H1 (cell line): ENCODE results near the gene ASIP. TPM values are rescaled to one million over a fixed set of nuclear protein-coding genes. Genes with fewer than 3 reads are reported as not detected.

ENCODE experiments used
- CTCF ChIA-PET: fragments of 300-600 bp; sonication (Branson Sonifier 250); formaldehyde crosslinking; loops from one replicate; lab custom pipeline; 2021; ENCODE audit not compliant: partially characterized antibody; lab: Charles Lee
- POLR2A ChIA-PET: fragments of 300-600 bp; sonication (Branson Sonifier 250); formaldehyde crosslinking; loops from one replicate; lab custom pipeline; 2021; ENCODE audit warnings: inconsistent platforms; ENCODE audit not compliant: partially characterized antibody; lab: Charles Lee
- DNase-seq, 2 experiments: peaks; one replicate each; pipeline versions ENCODE4 v3.0.0 to v3.0.0-alpha.2; 2010 to 2022; ENCODE audit warnings: low spot score in 2 of 2, low read depth in 1 of 2, mixed read lengths in 1 of 2
- FAIRE-seq: peaks from 2 replicates; lab custom pipeline; 2011; peaks lifted over from hg19 to GRCh38; lab: Jason Lieb, UNC
- H2AFZ ChIP-seq: 2 replicates; pipeline ENCODE4 v1.8.1; 2012; ENCODE audit warnings: low read length, inconsistent platforms
- H2AK5ac ChIP-seq: 2 replicates; pipeline ENCODE4 v1.6.1; 2013; ENCODE audit warnings: low read depth, low read length
- H2BK120ac ChIP-seq: replicated peaks from 2 replicates; pipeline ENCODE3; 2013; ENCODE audit warnings: low read depth, low read length, inconsistent platforms
- H2BK12ac ChIP-seq: 2 replicates; pipeline ENCODE4 v1.6.1; 2013; ENCODE audit warnings: low read depth, low read length
- H2BK15ac ChIP-seq: 2 replicates; pipeline ENCODE4 v1.6.1; 2013; ENCODE audit warnings: low read length
- H2BK20ac ChIP-seq: 2 replicates; pipeline ENCODE4 v1.6.1; 2013; ENCODE audit warnings: low read length
- H2BK5ac ChIP-seq: 2 replicates; pipeline ENCODE4 v1.6.1; 2013; ENCODE audit warnings: low read depth, low read length
- H3K14ac ChIP-seq: 2 replicates; pipeline ENCODE4 v1.6.1; 2013; ENCODE audit warnings: inconsistent platforms; ENCODE audit not compliant: insufficient read length
- H3K18ac ChIP-seq: 2 replicates; pipeline ENCODE4 v1.6.1; 2013; ENCODE audit warnings: low read length; ENCODE audit errors: extremely low read depth
- H3K23ac ChIP-seq: 2 replicates; pipeline ENCODE4 v1.6.1; 2013; ENCODE audit warnings: inconsistent platforms; ENCODE audit not compliant: insufficient read length
- H3K23me2 ChIP-seq: 2 replicates; pipeline ENCODE4 v1.6.1; 2013; ENCODE audit warnings: low read depth, low read length
- H3K27ac ChIP-seq: 2 replicates; pipeline ENCODE4 v1.6.1; 2011; ENCODE audit warnings: low read depth, low read length, inconsistent platforms
- H3K27me3 ChIP-seq, 4 experiments: replicated peaks in 1 of 4; 1 replicate in 1 of 4; 2 replicates in 3 of 4; pipeline versions ENCODE4 v1.6.1 to v1.8.1; 2011 to 2013; ENCODE audit warnings: low read length in 3 of 4, mild to moderate bottlenecking in 3 of 4, inconsistent platforms in 2 of 4, mixed read lengths in 2 of 4, moderate library complexity in 1 of 4; ENCODE audit not compliant: control insufficient read depth in 3 of 4, insufficient read depth in 3 of 4; ENCODE audit errors: extremely low read depth in 1 of 4
- H3K36me3 ChIP-seq, 4 experiments: 2 replicates each; pipeline versions ENCODE4 v1.6.1 to v1.8.1; 2011 to 2013; ENCODE audit warnings: mild to moderate bottlenecking in 4 of 4, low read length in 3 of 4, moderate library complexity in 2 of 4, control low read depth in 1 of 4, inconsistent platforms in 1 of 4; ENCODE audit not compliant: insufficient read depth in 4 of 4, control insufficient read depth in 2 of 4
- H3K4ac ChIP-seq: replicated peaks from 2 replicates; pipeline ENCODE3; 2013; ENCODE audit warnings: low read length, low read depth, mixed read lengths, inconsistent platforms; ENCODE audit not compliant: insufficient read length
- H3K4me1 ChIP-seq, 4 experiments: replicated peaks in 1 of 4; 1 replicate in 1 of 4; 2 replicates in 3 of 4; pipeline versions ENCODE4 v1.6.1 to v1.8.1; 2011 to 2013; ENCODE audit warnings: low read length in 3 of 4, inconsistent platforms in 2 of 4, mixed read lengths in 1 of 4; ENCODE audit not compliant: insufficient read depth in 4 of 4, control insufficient read depth in 3 of 4
- H3K4me2 ChIP-seq, 2 experiments: 2 replicates each; pipeline versions ENCODE4 v1.6.1 to v1.8.1; 2011 to 2013; ENCODE audit warnings: low read depth in 2 of 2, low read length in 2 of 2, control low read depth in 1 of 2, inconsistent platforms in 1 of 2, mild to moderate bottlenecking in 1 of 2; ENCODE audit not compliant: insufficient read depth in 1 of 2
- H3K4me3 ChIP-seq, 4 experiments: fragments of 200-600, 300-600 bp in 1 of 4; sonication (generic), shearing (Covaris generic), sonication (Bioruptor Twin) in 1 of 4; 2 replicates each; pipeline versions ENCODE4 v1.5.1 to v1.8.1; 2011 to 2016; ENCODE audit warnings: low read length in 4 of 4, low read depth in 3 of 4, control low read depth in 2 of 4, inconsistent platforms in 2 of 4, mild to moderate bottlenecking in 2 of 4, mixed read lengths in 1 of 4, moderate library complexity in 1 of 4; ENCODE audit not compliant: insufficient read depth in 2 of 4; ENCODE audit errors: extremely low read depth in 1 of 4
- H3K56ac ChIP-seq: replicated peaks from 2 replicates; pipeline ENCODE3; 2013; ENCODE audit warnings: low read depth, mild to moderate bottlenecking, mixed read lengths, low read length, inconsistent platforms; ENCODE audit not compliant: insufficient read length
- H3K79me1 ChIP-seq: 2 replicates; pipeline ENCODE4 v1.6.1; 2013; ENCODE audit warnings: low read depth, low read length, control low read depth
- H3K79me2 ChIP-seq, 2 experiments: 2 replicates each; pipeline versions ENCODE4 v1.6.1 to v1.8.1; 2012 to 2013; ENCODE audit warnings: low read length in 2 of 2, mild to moderate bottlenecking in 2 of 2, inconsistent platforms in 1 of 2; ENCODE audit not compliant: insufficient read depth in 2 of 2, control insufficient read depth in 1 of 2
- H3K9ac ChIP-seq, 4 experiments: replicated peaks in 1 of 4; 1 replicate in 1 of 4; 2 replicates in 3 of 4; pipeline versions ENCODE4 v1.6.1 to v1.8.1; 2011 to 2013; ENCODE audit warnings: low read depth in 3 of 4, low read length in 3 of 4, control low read depth in 2 of 4, mild to moderate bottlenecking in 2 of 4, moderate library complexity in 2 of 4, inconsistent platforms in 1 of 4; ENCODE audit errors: extremely low read depth in 1 of 4
- H3K9me3 ChIP-seq, 2 experiments: 2 replicates each; pipeline versions ENCODE4 v1.6.1 to v1.8.1; 2012 to 2013; ENCODE audit warnings: mild to moderate bottlenecking in 2 of 2, moderate library complexity in 2 of 2, control low read depth in 1 of 2, inconsistent platforms in 1 of 2, low read depth in 1 of 2, low read length in 1 of 2, mixed read lengths in 1 of 2; ENCODE audit not compliant: insufficient read depth in 2 of 2
- H4K20me1 ChIP-seq, 2 experiments: replicated peaks in 1 of 2; 2 replicates each; pipeline versions ENCODE3 to v1.8.1; 2011 to 2013; ENCODE audit warnings: inconsistent platforms in 2 of 2, low read length in 2 of 2, mild to moderate bottlenecking in 1 of 2; ENCODE audit not compliant: insufficient read depth in 2 of 2, control insufficient read depth in 1 of 2
- H4K5ac ChIP-seq: 2 replicates; pipeline ENCODE4 v1.6.1; 2013; ENCODE audit warnings: low read length, low read depth, mixed read lengths, inconsistent platforms; ENCODE audit not compliant: insufficient read length
- H4K8ac ChIP-seq: 2 replicates; pipeline ENCODE4 v1.8.0; 2013; ENCODE audit warnings: mild to moderate bottlenecking, moderate library complexity, low read length, inconsistent platforms; ENCODE audit not compliant: insufficient read depth; ENCODE audit errors: extremely low read depth
- H4K91ac ChIP-seq: replicated peaks from 2 replicates; pipeline ENCODE3; 2013; ENCODE audit warnings: low read length, mixed read lengths, inconsistent platforms; ENCODE audit not compliant: insufficient read length
- CHD1 ChIP-seq: IDR thresholded peaks from 2 replicates; pipeline ENCODE4 v1.6.1; 2012; ENCODE audit warnings: low read depth, low read length, improper control_type of control experiment
- CHD2 ChIP-seq: IDR thresholded peaks from 2 replicates; pipeline ENCODE4 v1.6.1; 2012; ENCODE audit warnings: low read length, improper control_type of control experiment
- EP300 ChIP-seq, 2 experiments: IDR thresholded peaks; 1 replicate in 1 of 2; 2 replicates in 1 of 2; pipeline ENCODE4 v1.6.1; 2011 to 2012; ENCODE audit warnings: low read depth in 2 of 2, low read length in 2 of 2, mild to moderate bottlenecking in 2 of 2, borderline replicate concordance in 1 of 2, inconsistent platforms in 1 of 2, moderate library complexity in 1 of 2
- GABPA ChIP-seq: IDR thresholded peaks from 2 replicates; pipeline ENCODE4 v1.6.1; 2011; ENCODE audit warnings: mild to moderate bottlenecking, low read length, moderate library complexity, borderline replicate concordance; ENCODE audit not compliant: insufficient read depth
- GTF2F1 ChIP-seq: IDR thresholded peaks from 2 replicates; pipeline ENCODE4 v1.6.1; 2012; ENCODE audit warnings: low read depth, low read length, improper control_type of control experiment, borderline replicate concordance
- JUN ChIP-seq: IDR thresholded peaks from 2 replicates; pipeline ENCODE4 v1.6.1; 2011; ENCODE audit warnings: low read depth, mild to moderate bottlenecking, improper control_type of control experiment, low read length
- JUND ChIP-seq: IDR thresholded peaks from 2 replicates; pipeline ENCODE4 v1.6.1; 2011; ENCODE audit warnings: mild to moderate bottlenecking, improper control_type of control experiment, low read length
- NANOG ChIP-seq: IDR thresholded peaks from 2 replicates; pipeline ENCODE4 v1.6.1; 2011; ENCODE audit warnings: low read length, low read depth, mild to moderate bottlenecking, inconsistent platforms; ENCODE audit not compliant: insufficient read depth, poor library complexity, severe bottlenecking
- NRF1 ChIP-seq: IDR thresholded peaks from 2 replicates; pipeline ENCODE4 v1.6.1; 2011; ENCODE audit warnings: mild to moderate bottlenecking, low read depth, low read length, improper control_type of control experiment
- POLR2AphosphoS5 ChIP-seq: IDR thresholded peaks from 2 replicates; pipeline ENCODE4 v1.6.1; 2011; ENCODE audit warnings: low read depth, low read length
- SIX5 ChIP-seq: IDR thresholded peaks from 2 replicates; pipeline ENCODE4 v1.6.1; 2011; ENCODE audit warnings: mild to moderate bottlenecking, low read depth, low read length
- SRF ChIP-seq: IDR thresholded peaks from 2 replicates; pipeline ENCODE4 v1.6.1; 2011; ENCODE audit warnings: mild to moderate bottlenecking, low read depth, low read length, moderate library complexity
- TBP ChIP-seq: IDR thresholded peaks from 2 replicates; pipeline ENCODE4 v1.6.1; 2011; ENCODE audit warnings: low read depth, low read length, improper control_type of control experiment
- YY1 ChIP-seq: IDR thresholded peaks from 2 replicates; pipeline ENCODE4 v1.6.1; 2011; ENCODE audit warnings: low read depth, mild to moderate bottlenecking, low read length
- ZNF274 ChIP-seq: IDR thresholded peaks from 2 replicates; pipeline ENCODE4 v1.7.0; 2012; ENCODE audit warnings: low read length, borderline replicate concordance; ENCODE audit errors: extremely low read depth
- WGBS, 2 experiments: shearing (Covaris generic) in 1 of 2; methylation state at CpG; one replicate each; pipeline versions ENCODE4 v1.1.6 to v1.1.7; 2013 to 2015; ENCODE audit warnings: low lambda C conversion rate in 2 of 2, mixed read lengths in 2 of 2, inconsistent platforms in 1 of 2, low coverage in 1 of 2, missing lambda C conversion rate in 1 of 2; ENCODE audit not compliant: insufficient replicate concordance in 2 of 2, insufficient coverage in 1 of 2, insufficient read length in 1 of 2; ENCODE audit errors: extremely low coverage in 1 of 2, missing lambda C conversion rate in 1 of 2; 5-methylcytosine and 5-hydroxymethylcytosine counted together
- polyA plus RNA-seq, 7 experiments: library from polyadenylated mRNA; depleted of rRNA in 3 of 7; stranded (reverse) in 5 of 7; unstranded in 2 of 7; fragments of >200 nt in 5 of 7; fragments of 200-250 nt in 2 of 7; gene quantifications; 1 replicate in 5 of 7; 2 replicates in 1 of 7; 4 replicates in 1 of 7; pipeline versions ENCODE4 v1.2.1 to v1.2.3, GENCODE V29; 2011 to 2013; ENCODE audit warnings: missing spikeins in 2 of 7, mixed read lengths in 2 of 7
- total RNA-seq: library from RNA; stranded (reverse); fragmentation: NEBNext Ultra II Directional; extraction: Animal tissue kit (Norgen Biotek cat#: 25700); gene quantifications from 2 replicates; pipeline ENCODE4 v1.2.1, GENCODE V29; 2021

The ASIP gene
- total and polyA plus RNA-seq, 2 of the 8 experiments (the other 6 are each of a cell fraction or from before 2014, with no cell fraction given) = not detected

DNA sequence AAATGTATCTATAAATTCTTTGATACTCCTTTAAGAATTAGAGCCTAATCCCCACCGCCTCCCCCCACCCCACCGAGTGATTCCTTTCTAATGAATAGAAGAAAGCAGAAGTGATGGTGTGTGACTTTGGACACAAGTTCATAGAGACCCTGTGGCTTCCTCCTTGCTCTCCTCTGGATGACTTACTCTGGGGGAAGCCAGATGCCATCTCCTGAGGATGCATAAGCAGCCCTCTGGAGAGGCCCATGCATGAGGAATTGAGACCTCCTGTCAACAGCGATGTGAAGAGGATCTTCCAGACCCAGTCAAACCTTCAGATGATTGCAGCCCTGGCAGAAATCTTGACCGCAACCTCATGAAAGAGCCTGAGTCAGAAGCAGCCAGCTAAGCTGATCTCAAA is 40.8 kb downstream of the ASIP start:
- no peak overlapping the region for H3K14ac ChIP-seq
- no peak overlapping the region; a peak in 1 of 7 replicates for H3K9ac ChIP-seq
- H3K27ac ChIP-seq = no peak overlapping the region
- H3K79me2 ChIP-seq = no peaks in the 10 kb centered on the region
- H2BK20ac ChIP-seq = no peak overlapping the region
- H2BK15ac ChIP-seq = no peak overlapping the region
- CTCF ChIA-PET = interaction anchor here (0.6 kb wide), 1 partner anchor 12 kb away, joined by 3 read pairs; no protein-coding TSS in a partner anchor
- H2BK5ac ChIP-seq = no peak overlapping the region
- H3K4me1 ChIP-seq = no peaks in the 10 kb centered on the region
- DNase-seq (no peak), FAIRE-seq (no peak)
- H4K91ac ChIP-seq = no peak overlapping the region
- no peak overlapping the region for H2BK12ac ChIP-seq
- no peaks in the 10 kb centered on the region for H3K23me2 ChIP-seq
- no peak overlapping the region for H3K4ac ChIP-seq
- no peak overlapping the region for H2BK120ac ChIP-seq
- no peak overlapping the region for H3K23ac ChIP-seq
- no peak overlapping the region for H2AFZ ChIP-seq
- H4K8ac ChIP-seq = no peak overlapping the region
- no peak overlapping the region for H3K18ac ChIP-seq
- H3K4me2 ChIP-seq = no peak overlapping the region
- WGBS, 2 experiments = 97% methylated on average over 4 of the region's 4 CpGs; no CpG with 5 or more reads in 1 of the 2 experiments
- peaks cover 40 to 92% (median 71%) of the 10 kb centered on the region in 4 experiments for H3K36me3 ChIP-seq
- no peak overlapping the region for H4K5ac ChIP-seq
- peaks cover 8 to 13% of the 10 kb centered on the region in 2 experiments for H4K20me1 ChIP-seq
- POLR2A ChIA-PET = interaction anchor here (0.7 to 3.1 kb wide), 2 partner anchors 12 to 20 kb away, joined by 3 to 13 read pairs; no protein-coding TSS in a partner anchor
- no peak overlapping the region for H3K56ac ChIP-seq
- H3K27me3 ChIP-seq = no peaks in the 10 kb centered on the region
- H3K79me1 ChIP-seq = no peaks in the 10 kb centered on the region; the same call in 1 of the 2 replicates
- H2AK5ac ChIP-seq = no peak overlapping the region
- H3K4me3 ChIP-seq = no peak overlapping the region
- no peaks in the 10 kb centered on the region for H3K9me3 ChIP-seq
- TF ChIP-seq NRF1 (no peak), YY1 (no peak), GABPA (no peak), CHD1 (no peak), ZNF274 (no peak), TBP (no peak), EP300 (IDR thresholded peaks at IDR 0.05; ENCODE audit: borderline replicate concordance in 1 of 2, low read depth in 2 of 2, low read length in 2 of 2) (no peak), NANOG (no peak), GTF2F1 (no peak), POLR2AphosphoS5 (no peak), SRF (no peak), CHD2 (no peak), JUND (no peak), JUN (no peak), SIX5 (no peak)
